GM12873 (cell line): ENCODE data around the gene EMC9.
A peak's percentile ranks its signal among the peaks of the same experiment; 100 is the strongest.

Experiments used
- CTCF ChIP-seq: IDR thresholded peaks from 2 replicates; pipeline ENCODE4 v1.5.1; 2012; ENCODE audit warnings: low read depth, mild to moderate bottlenecking, moderate library complexity, low read length, control low read depth; ENCODE audit not compliant: insufficient read depth; ENCODE audit errors: missing control alignments

Gene EMC9

GRCh38 chr14:24160850-24161804, 19.7 kb upstream of the EMC9 start, which contains the start of gene IRF9:
Gene IRF9, plus strand, starts transcription at chr14:24161265. Its CDS starts 880 bp downstream, at chr14:24162145.
- peak; percentile 94 for TF ChIP-seq CTCF

- TF ChIP-seq CTCF: no peak
Measured at GRCh38 chr14:24160499-24160849, 19.1 kb upstream of the EMC9 start.

- no peak for TF ChIP-seq CTCF
Measured at GRCh38 chr14:24159777-24160498, 18.5 kb upstream of the EMC9 start.

GRCh38 chr14:24157331-24157730, 15.9 kb upstream of the EMC9 start:
- no peak for TF ChIP-seq CTCF

GRCh38 chr14:24156840-24157239, 15.4 kb upstream of the EMC9 start:
- no peak for TF ChIP-seq CTCF

- no peak for TF ChIP-seq CTCF
Measured at GRCh38 chr14:24155100-24155499, 13.7 kb upstream of the EMC9 start.

- TF ChIP-seq CTCF: no peak
Measured at GRCh38 chr14:24151404-24152080, 10.2 kb upstream of the EMC9 start.
